ENCODE data around the gene TRAF3.

The TRAF3 gene

GRCh38 chr14:102939329-102939728 lies 162.1 kb downstream of the TRAF3 start:
- no peak for DNase-seq (ENCODE audit: low read depth in 3 of 3)

- no peak for DNase-seq (ENCODE audit: low read depth in 3 of 3)
These were observed 162.7 kb downstream of the TRAF3 start for GRCh38 chr14:102939820-102940561.

- DNase-seq (ENCODE audit: low read depth in 3 of 3), result no peak
These were observed 163.6 kb downstream of the TRAF3 start for GRCh38 chr14:102940729-102941362.

GRCh38 chr14:102941419-102942011 lies 164.3 kb downstream of the TRAF3 start:
- no peak for DNase-seq (ENCODE audit: low read depth in 3 of 3)

GRCh38 chr14:102942069-102942468 lies 164.8 kb downstream of the TRAF3 start:
- no peak for DNase-seq (ENCODE audit: low read depth in 3 of 3)

- no peak for DNase-seq (ENCODE audit: low read depth in 3 of 3)
These were observed 166.2 kb downstream of the TRAF3 start for GRCh38 chr14:102943454-102943853.

- DNase-seq (ENCODE audit: low read depth in 3 of 3), result no peak
These were observed 166.7 kb downstream of the TRAF3 start for GRCh38 chr14:102943979-102944378.

GRCh38 chr14:102944448-102945330 lies 167.4 kb downstream of the TRAF3 start:
- no peak for DNase-seq (ENCODE audit: low read depth in 3 of 3)

GRCh38 chr14:102945346-102946130 lies 168.3 kb downstream of the TRAF3 start:
- no peak for DNase-seq (ENCODE audit: low read depth in 3 of 3)

- no peak for DNase-seq (ENCODE audit: low read depth in 3 of 3)
These were observed 170.3 kb downstream of the TRAF3 start for GRCh38 chr14:102947321-102948103.

GRCh38 chr14:102948698-102949061 lies 171.4 kb downstream of the TRAF3 start:
- no peak for DNase-seq (ENCODE audit: low read depth in 3 of 3)

GRCh38 chr14:102949062-102949800 lies 172.0 kb downstream of the TRAF3 start:
- no peak for DNase-seq (ENCODE audit: low read depth in 3 of 3)

- no peak for DNase-seq (ENCODE audit: low read depth in 3 of 3)
These were observed 172.7 kb downstream of the TRAF3 start for GRCh38 chr14:102949801-102950451.

- no peak for DNase-seq (ENCODE audit: low read depth in 3 of 3)
These were observed 173.8 kb downstream of the TRAF3 start for GRCh38 chr14:102951034-102951433.

- no peak for DNase-seq (ENCODE audit: low read depth in 3 of 3)
These were observed 174.6 kb downstream of the TRAF3 start for GRCh38 chr14:102951799-102952198.

- no peak for DNase-seq (ENCODE audit: low read depth in 3 of 3)
These were observed 175.0 kb downstream of the TRAF3 start for GRCh38 chr14:102952276-102952675.

- DNase-seq (ENCODE audit: low read depth in 3 of 3), result no peak
These were observed 175.9 kb downstream of the TRAF3 start for GRCh38 chr14:102953100-102953499.

GRCh38 chr14:102954081-102954789 lies 177.0 kb downstream of the TRAF3 start:
- no peak for DNase-seq (ENCODE audit: low read depth in 3 of 3)
